ENCODE results near the gene CCNJ. TPM values are rescaled to one million over a fixed set of nuclear protein-coding genes. Genes with fewer than 3 reads are reported as not detected.

Gene CCNJ
- total and polyA plus RNA-seq, 2 of the 13 experiments (the other 11 are each of a cell fraction or from before 2014, with no cell fraction given) = 14.1 to 21.5 TPM

DNA sequence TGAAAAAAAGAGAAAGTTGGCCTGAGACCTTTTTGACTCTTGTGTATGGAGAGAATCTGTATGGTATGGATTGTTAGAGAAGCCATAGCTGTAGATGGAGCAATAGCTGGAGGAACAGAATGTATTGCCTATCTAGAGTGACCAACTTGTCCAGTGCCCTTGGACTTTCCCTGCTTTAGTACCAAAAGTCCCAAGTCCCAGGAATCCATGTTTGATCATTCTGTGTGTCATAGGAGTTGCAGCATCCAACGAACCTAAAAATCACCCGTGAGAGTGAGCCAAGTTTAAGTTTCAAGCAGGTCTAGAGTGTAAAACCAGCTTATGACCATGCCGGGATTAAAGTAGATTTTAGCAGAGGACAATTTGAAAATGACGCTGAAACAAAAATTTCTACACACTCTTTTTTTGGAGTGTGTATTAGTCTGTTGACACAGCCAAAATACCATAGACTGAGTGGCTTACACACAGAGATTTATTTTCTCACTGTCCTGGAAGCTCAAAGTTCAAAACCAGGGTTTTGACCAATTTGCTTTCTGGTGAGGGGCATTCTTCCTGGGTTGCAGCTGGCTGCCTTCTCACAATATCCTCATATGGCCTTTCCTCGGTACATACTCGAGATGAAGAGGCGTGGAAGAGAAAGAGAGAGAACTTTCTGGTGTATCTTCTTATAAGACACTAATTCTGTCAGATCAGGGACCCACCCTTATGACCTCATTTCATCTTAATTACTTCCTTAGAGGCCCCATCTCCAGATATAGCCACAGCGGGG lies 49.8 kb downstream of the CCNJ start (continued):
- TF ChIP-seq, protein P1, sequence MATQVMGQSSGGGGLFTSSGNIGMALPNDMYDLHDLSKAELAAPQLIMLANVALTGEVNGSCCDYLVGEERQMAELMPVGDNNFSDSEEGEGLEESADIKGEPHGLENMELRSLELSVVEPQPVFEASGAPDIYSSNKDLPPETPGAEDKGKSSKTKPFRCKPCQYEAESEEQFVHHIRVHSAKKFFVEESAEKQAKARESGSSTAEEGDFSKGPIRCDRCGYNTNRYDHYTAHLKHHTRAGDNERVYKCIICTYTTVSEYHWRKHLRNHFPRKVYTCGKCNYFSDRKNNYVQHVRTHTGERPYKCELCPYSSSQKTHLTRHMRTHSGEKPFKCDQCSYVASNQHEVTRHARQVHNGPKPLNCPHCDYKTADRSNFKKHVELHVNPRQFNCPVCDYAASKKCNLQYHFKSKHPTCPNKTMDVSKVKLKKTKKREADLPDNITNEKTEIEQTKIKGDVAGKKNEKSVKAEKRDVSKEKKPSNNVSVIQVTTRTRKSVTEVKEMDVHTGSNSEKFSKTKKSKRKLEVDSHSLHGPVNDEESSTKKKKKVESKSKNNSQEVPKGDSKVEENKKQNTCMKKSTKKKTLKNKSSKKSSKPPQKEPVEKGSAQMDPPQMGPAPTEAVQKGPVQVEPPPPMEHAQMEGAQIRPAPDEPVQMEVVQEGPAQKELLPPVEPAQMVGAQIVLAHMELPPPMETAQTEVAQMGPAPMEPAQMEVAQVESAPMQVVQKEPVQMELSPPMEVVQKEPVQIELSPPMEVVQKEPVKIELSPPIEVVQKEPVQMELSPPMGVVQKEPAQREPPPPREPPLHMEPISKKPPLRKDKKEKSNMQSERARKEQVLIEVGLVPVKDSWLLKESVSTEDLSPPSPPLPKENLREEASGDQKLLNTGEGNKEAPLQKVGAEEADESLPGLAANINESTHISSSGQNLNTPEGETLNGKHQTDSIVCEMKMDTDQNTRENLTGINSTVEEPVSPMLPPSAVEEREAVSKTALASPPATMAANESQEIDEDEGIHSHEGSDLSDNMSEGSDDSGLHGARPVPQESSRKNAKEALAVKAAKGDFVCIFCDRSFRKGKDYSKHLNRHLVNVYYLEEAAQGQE (IDR thresholded peaks at IDR 0.05; ENCODE audit: borderline replicate concordance in 1 of 2, low read depth in 1 of 2, low read length in 2 of 2) = no peak; a peak in 1 of 4 replicates
- TF ChIP-seq, protein P2, sequence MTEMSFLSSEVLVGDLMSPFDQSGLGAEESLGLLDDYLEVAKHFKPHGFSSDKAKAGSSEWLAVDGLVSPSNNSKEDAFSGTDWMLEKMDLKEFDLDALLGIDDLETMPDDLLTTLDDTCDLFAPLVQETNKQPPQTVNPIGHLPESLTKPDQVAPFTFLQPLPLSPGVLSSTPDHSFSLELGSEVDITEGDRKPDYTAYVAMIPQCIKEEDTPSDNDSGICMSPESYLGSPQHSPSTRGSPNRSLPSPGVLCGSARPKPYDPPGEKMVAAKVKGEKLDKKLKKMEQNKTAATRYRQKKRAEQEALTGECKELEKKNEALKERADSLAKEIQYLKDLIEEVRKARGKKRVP (CRISPR knock-in tag; IDR thresholded peaks at IDR 0.05) = peak in 1 of 2 experiments; percentile 72; a peak in 1 of 4 replicates
- no peak for TF ChIP-seq RBM22 (optimal IDR thresholded peaks at IDR 0.05; ENCODE audit: low read length)
- no peak for TF ChIP-seq RAD51 (IDR thresholded peaks at IDR 0.05; ENCODE audit: borderline replicate concordance)
- TF ChIP-seq, protein P3, sequence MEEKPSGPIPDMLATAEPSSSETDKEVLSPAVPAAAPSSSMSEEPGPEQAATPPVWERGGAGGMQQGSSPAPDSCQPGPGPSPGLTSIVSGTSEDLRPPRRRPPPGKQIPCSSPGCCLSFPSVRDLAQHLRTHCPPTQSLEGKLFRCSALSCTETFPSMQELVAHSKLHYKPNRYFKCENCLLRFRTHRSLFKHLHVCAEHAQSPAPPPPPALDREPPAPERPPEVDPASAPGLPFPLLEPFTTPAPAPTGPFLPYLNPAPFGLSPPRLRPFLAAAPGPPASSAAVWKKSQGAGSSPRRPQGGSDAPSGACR (CRISPR knock-in tag; IDR thresholded peaks at IDR 0.05) = no peak
- TF ChIP-seq, protein P4, sequence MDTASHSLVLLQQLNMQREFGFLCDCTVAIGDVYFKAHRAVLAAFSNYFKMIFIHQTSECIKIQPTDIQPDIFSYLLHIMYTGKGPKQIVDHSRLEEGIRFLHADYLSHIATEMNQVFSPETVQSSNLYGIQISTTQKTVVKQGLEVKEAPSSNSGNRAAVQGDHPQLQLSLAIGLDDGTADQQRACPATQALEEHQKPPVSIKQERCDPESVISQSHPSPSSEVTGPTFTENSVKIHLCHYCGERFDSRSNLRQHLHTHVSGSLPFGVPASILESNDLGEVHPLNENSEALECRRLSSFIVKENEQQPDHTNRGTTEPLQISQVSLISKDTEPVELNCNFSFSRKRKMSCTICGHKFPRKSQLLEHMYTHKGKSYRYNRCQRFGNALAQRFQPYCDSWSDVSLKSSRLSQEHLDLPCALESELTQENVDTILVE (CRISPR knock-in tag; IDR thresholded peaks at IDR 0.05) = no peak; the same call in 1 of the 2 replicates
- 0 out of 2 replicates have a peak, but pooled peaks have one; percentile 14 for TF ChIP-seq NFYC (CRISPR knock-in tag; IDR thresholded peaks at IDR 0.05)
- TF ChIP-seq PAWR (CRISPR knock-in tag; IDR thresholded peaks at IDR 0.05; ENCODE audit: borderline replicate concordance) = no peak
- TF ChIP-seq HDAC6 (IDR thresholded peaks at IDR 0.05; ENCODE audit: low read depth, low read length) = no peak
- peak; percentile 45; the same call in 1 of the 2 replicates for TF ChIP-seq YEATS4 (CRISPR knock-in tag; IDR thresholded peaks at IDR 0.05; ENCODE audit: borderline replicate concordance)
- no peak for TF ChIP-seq ZNF30 (CRISPR knock-in tag; IDR thresholded peaks at IDR 0.05)
- no peak for TF ChIP-seq ZNF652 (CRISPR knock-in tag; IDR thresholded peaks at IDR 0.05; ENCODE audit: borderline replicate concordance, low read depth)
- no peak for TF ChIP-seq ZNF431 (CRISPR knock-in tag; IDR thresholded peaks at IDR 0.05; ENCODE audit: borderline replicate concordance, low read depth)
- TF ChIP-seq AKAP8 (CRISPR knock-in tag; IDR thresholded peaks at IDR 0.05) = no peak
- TF ChIP-seq KLF6 (CRISPR knock-in tag; IDR thresholded peaks at IDR 0.05) = no peak
- no peak for TF ChIP-seq ZNF569 (CRISPR knock-in tag; IDR thresholded peaks at IDR 0.05; ENCODE audit: borderline replicate concordance)
- TF ChIP-seq ZNF605 (CRISPR knock-in tag; IDR thresholded peaks at IDR 0.05) = peak; percentile 66; the same call in 1 of the 2 replicates
- no peak; the same call in 1 of the 2 replicates for TF ChIP-seq ZNF747 (CRISPR knock-in tag; IDR thresholded peaks at IDR 0.05; ENCODE audit: borderline replicate concordance)
- TF ChIP-seq, protein P5, sequence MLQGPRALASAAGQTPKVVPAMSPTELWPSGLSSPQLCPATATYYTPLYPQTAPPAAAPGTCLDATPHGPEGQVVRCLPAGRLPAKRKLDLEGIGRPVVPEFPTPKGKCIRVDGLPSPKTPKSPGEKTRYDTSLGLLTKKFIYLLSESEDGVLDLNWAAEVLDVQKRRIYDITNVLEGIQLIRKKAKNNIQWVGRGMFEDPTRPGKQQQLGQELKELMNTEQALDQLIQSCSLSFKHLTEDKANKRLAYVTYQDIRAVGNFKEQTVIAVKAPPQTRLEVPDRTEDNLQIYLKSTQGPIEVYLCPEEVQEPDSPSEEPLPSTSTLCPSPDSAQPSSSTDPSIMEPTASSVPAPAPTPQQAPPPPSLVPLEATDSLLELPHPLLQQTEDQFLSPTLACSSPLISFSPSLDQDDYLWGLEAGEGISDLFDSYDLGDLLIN (CRISPR knock-in tag; IDR thresholded peaks at IDR 0.05; ENCODE audit: borderline replicate concordance) = no peak

Measured in HepG2 (cell line).